HepG2 (cell line): Measurements from ENCODE around the gene CYP2U1. TPM values are rescaled to one million over a fixed set of nuclear protein-coding genes. Genes with fewer than 3 reads are reported as not detected.

Experiments used
- ATAC-seq: fragments of 200-7000 bp; cut with Tn5 transposase; 3 replicates; pipeline ENCODE4 v1.9.1; 2020; ENCODE audit warnings: mild to moderate bottlenecking, moderate library complexity
- BruUV-seq: library from RNA; stranded (reverse); fragments of 400-500 nt; replicated peaks from 2 replicates; lab custom pipeline; 2021; lab: Mats Ljungman, UMichigan
- CTCF ChIA-PET: fragments of 300-600 bp; formaldehyde crosslinking; extraction: SDS; loops from one replicate; lab custom pipeline; 2021; ENCODE audit warnings: low total read pairs, inconsistent platforms, low intra/inter-chr PET ratio; lab: Yijun Ruan, JAX
- POLR2A ChIA-PET: fragments of 350-600 bp; sonication (Branson Sonifier 250); formaldehyde crosslinking; loops from one replicate; lab custom pipeline; 2020; ENCODE audit warnings: antibody characterized with exemption, inconsistent platforms; lab: Yijun Ruan, JAX
- DNase-seq: peaks from one replicate; pipeline ENCODE4 v3.0.0-alpha.2; 2015; ENCODE audit warnings: low spot score
- FAIRE-seq: peaks from 3 replicates; lab custom pipeline; 2011; peaks lifted over from hg19 to GRCh38; lab: Jason Lieb, UNC
- H2AFZ ChIP-seq: one replicate; pipeline ENCODE4 v1.6.1; 2011; ENCODE audit warnings: low read length, inconsistent platforms
- H3K27ac ChIP-seq: fragments of 300-600 bp; 3 replicates; pipeline ENCODE4 v1.8.0; 2011; ENCODE audit warnings: mixed run types, mild to moderate bottlenecking, mixed read lengths, low read length, inconsistent platforms; ENCODE audit not compliant: insufficient read depth; ENCODE audit errors: extremely low read length
- H3K27me3 ChIP-seq, 2 experiments: fragments of 200-600 bp in 1 of 2; 2 replicates in 1 of 2; 3 replicates in 1 of 2; pipeline versions ENCODE4 v1.6.0 to v1.8.0; 2011; ENCODE audit warnings: low read length in 2 of 2, mild to moderate bottlenecking in 2 of 2, moderate library complexity in 2 of 2, inconsistent platforms in 1 of 2; ENCODE audit not compliant: insufficient read depth in 2 of 2, control insufficient read depth in 1 of 2
- H3K36me3 ChIP-seq, 2 experiments: fragments of 200-600 bp in 1 of 2; replicated peaks in 1 of 2; 2 replicates in 1 of 2; 3 replicates in 1 of 2; pipeline versions ENCODE4 v1.5.1 to v1.8.0; 2011; ENCODE audit warnings: low read length in 2 of 2, inconsistent platforms in 1 of 2; ENCODE audit not compliant: insufficient read depth in 2 of 2, control insufficient read depth in 1 of 2
- H3K4me1 ChIP-seq: 2 replicates; pipeline ENCODE4 v1.5.1; 2012; ENCODE audit warnings: low read length, inconsistent platforms; ENCODE audit not compliant: insufficient read depth
- H3K4me2 ChIP-seq: 2 replicates; pipeline ENCODE4 v1.6.0; 2011; ENCODE audit warnings: low read depth, low read length, inconsistent platforms
- H3K4me3 ChIP-seq, 3 experiments: fragments of 200-600 bp in 1 of 3; sonication (generic), shearing (Covaris generic) in 1 of 3; replicated peaks in 1 of 3; 2 replicates each; pipeline ENCODE4 v1.5.1; 2011 to 2016; ENCODE audit warnings: low read length in 3 of 3, inconsistent platforms in 2 of 3, low read depth in 2 of 3, mild to moderate bottlenecking in 2 of 3, control low read depth in 1 of 3, mixed read lengths in 1 of 3; ENCODE audit not compliant: insufficient read depth in 1 of 3
- H3K79me2 ChIP-seq: one replicate; pipeline ENCODE4 v1.6.1; 2011; ENCODE audit warnings: low read length, inconsistent platforms; ENCODE audit not compliant: insufficient read depth
- H3K9ac ChIP-seq: 2 replicates; pipeline ENCODE4 v1.6.0; 2011; ENCODE audit warnings: mild to moderate bottlenecking, low read depth, low read length, inconsistent platforms; ENCODE audit not compliant: insufficient read depth
- H3K9me3 ChIP-seq: 2 replicates; pipeline ENCODE4 v1.5.1; 2012; ENCODE audit warnings: mild to moderate bottlenecking, low read length
- H4K20me1 ChIP-seq: 2 replicates; pipeline ENCODE4 v1.6.0; 2011; ENCODE audit warnings: inconsistent platforms, mild to moderate bottlenecking, low read length, moderate library complexity; ENCODE audit not compliant: insufficient read depth
- KLF13 ChIP-seq: sonication (generic); formaldehyde crosslinking; IDR thresholded peaks from 2 replicates; pipeline ENCODE4 v1.4.0; 2020; ENCODE audit warnings: mild to moderate bottlenecking, missing genetic modification reagents
- MAFG ChIP-seq: sonication (generic); formaldehyde crosslinking; IDR thresholded peaks from 2 replicates; pipeline ENCODE4 v1.5.1; 2020; ENCODE audit warnings: mild to moderate bottlenecking, missing genetic modification reagents
- ZNF788 ChIP-seq: sonication (generic); formaldehyde crosslinking; IDR thresholded peaks from 2 replicates; pipeline ENCODE4 v1.5.0; 2020; ENCODE audit warnings: mild to moderate bottlenecking, missing genetic modification reagents, borderline replicate concordance
- WGBS: methylation state at CpG from one replicate; pipeline ENCODE4 v1.1.6; 2017; ENCODE audit warnings: low lambda C conversion rate; 5-methylcytosine and 5-hydroxymethylcytosine counted together
- in situ Hi-C: cut with HindIII; loops from 2 replicates; pipeline ENCODE4 v1.10.0; 2017; ENCODE audit warnings: low pct_unique_long_range_greater_than_20kb; ENCODE audit not compliant: extremely low pct_ligation_motif_present
- intact Hi-C: fragments of 100-400 bp; cut with micrococcal nuclease; formaldehyde crosslinking; loops from one replicate; pipeline ENCODE4 v1.10.0; 2022; ENCODE audit not compliant: unreplicated experiment
- polyA plus RNA-seq, 8 experiments: library from polyadenylated mRNA; depleted of rRNA in 3 of 8; stranded (reverse) in 7 of 8; unstranded in 1 of 8; fragments of >200 nt; fragmentation: Illumina TruSeq in 4 of 8; extraction: Trizol in 4 of 8; gene quantifications; 2 replicates each; pipeline versions ENCODE4 v1.2.1 to v1.2.3, GENCODE V29; 2011 to 2016; ENCODE audit warnings: low read depth in 4 of 8, missing spikeins in 1 of 8, mixed read lengths in 1 of 8; ENCODE audit not compliant: insufficient read depth in 1 of 8
- total RNA-seq, 5 experiments: library from RNA; depleted of rRNA; stranded (reverse); fragments of >200 nt; fragmentation: Illumina TruSeq; extraction: Trizol; gene quantifications; 2 replicates each; pipeline ENCODE4 v1.2.3, GENCODE V29; 2016; ENCODE audit warnings: low read depth in 1 of 5
- TF ChIP-seq, protein P1 (sequence below): sonication (generic); formaldehyde crosslinking; IDR thresholded peaks from 2 replicates; pipeline ENCODE4 v1.9.0; 2021; ENCODE audit warnings: missing genetic modification reagents, mild to moderate bottlenecking, borderline replicate concordance
- TF ChIP-seq, protein P2 (sequence below): sonication (generic); formaldehyde crosslinking; IDR thresholded peaks from 2 replicates; pipeline ENCODE4 v1.5.1; 2020; ENCODE audit warnings: mild to moderate bottlenecking, moderate library complexity, missing genetic modification reagents

CYP2U1 gene
- total and polyA plus RNA-seq, 2 of the 13 experiments (the other 11 are each of a cell fraction or from before 2014, with no cell fraction given) = 1.4 to 3.4 TPM

DNA sequence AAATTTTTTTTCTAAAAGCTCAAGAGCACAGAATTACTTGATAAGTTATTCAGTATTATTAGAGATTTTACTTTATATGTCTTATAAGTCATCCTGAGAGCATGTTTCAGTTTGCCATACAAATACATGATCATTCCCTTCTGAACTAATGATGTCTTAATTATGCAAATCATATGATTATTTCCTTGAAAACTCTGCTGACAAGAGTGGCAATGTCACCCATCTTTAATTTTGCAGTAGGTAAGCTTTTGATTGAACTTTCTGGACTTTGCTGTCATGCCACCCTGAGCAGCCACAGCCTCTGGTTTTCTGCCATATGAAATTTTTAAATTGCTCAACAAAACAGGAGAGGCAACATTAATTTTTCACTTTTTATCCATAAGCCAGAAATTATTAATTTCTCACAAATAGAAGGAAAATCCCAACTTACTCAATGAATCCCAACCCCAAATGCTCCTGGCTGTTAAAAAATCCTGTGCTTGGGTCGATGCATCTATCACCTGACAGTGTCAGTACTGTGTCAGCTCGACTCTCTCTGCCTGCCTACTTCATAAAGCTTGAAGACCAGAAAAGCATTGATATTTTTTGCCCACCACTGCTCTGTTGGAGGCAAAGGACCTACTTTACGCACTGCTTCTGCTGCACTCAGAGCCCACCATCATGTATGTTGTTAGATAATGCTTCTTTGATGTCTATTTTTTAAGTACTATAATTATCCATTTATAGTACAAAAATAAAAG, 46.8 kb downstream of the CYP2U1 start:
- no peaks in the 10 kb centered on the region for H4K20me1 ChIP-seq
- in situ Hi-C loops = no loop called here
- no peaks in the 10 kb centered on the region for H3K27me3 ChIP-seq
- DNase-seq (no peak), ATAC-seq (peak; percentile 61), FAIRE-seq (no peak)
- H3K79me2 ChIP-seq = no peaks in the 10 kb centered on the region
- no peak overlapping the region for H2AFZ ChIP-seq
- WGBS = 32% methylated on average over 3 of the region's 3 CpGs
- H3K9ac ChIP-seq = 0 out of 2 replicates have a peak overlapping the region, but pooled peaks have one; percentile 20
- CTCF ChIA-PET = no interaction called here
- POLR2A ChIA-PET = interaction anchor here (1.7 kb wide), 1 partner anchor 13 kb away, joined by 4 read pairs; no protein-coding TSS in a partner anchor
- H3K4me1 ChIP-seq = peaks cover 19% of the 10 kb centered on the region
- intact Hi-C loops = no loop called here
- peak overlapping the region; percentile 59 for H3K4me2 ChIP-seq
- no peak overlapping the region for H3K4me3 ChIP-seq
- TSS peak; percentile 61 for BruUV-seq
- peaks cover 12% of the 10 kb centered on the region; the same call in 1 of the 2 replicates for H3K9me3 ChIP-seq
- peak overlapping the region; percentile 56 for H3K27ac ChIP-seq
- TF ChIP-seq, protein P1, sequence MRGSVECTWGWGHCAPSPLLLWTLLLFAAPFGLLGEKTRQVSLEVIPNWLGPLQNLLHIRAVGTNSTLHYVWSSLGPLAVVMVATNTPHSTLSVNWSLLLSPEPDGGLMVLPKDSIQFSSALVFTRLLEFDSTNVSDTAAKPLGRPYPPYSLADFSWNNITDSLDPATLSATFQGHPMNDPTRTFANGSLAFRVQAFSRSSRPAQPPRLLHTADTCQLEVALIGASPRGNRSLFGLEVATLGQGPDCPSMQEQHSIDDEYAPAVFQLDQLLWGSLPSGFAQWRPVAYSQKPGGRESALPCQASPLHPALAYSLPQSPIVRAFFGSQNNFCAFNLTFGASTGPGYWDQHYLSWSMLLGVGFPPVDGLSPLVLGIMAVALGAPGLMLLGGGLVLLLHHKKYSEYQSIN (CRISPR knock-in tag) = no peak
- TF ChIP-seq MAFG (CRISPR knock-in tag) (no peak), KLF13 (CRISPR knock-in tag) (no peak), ZNF788 (CRISPR knock-in tag) (no peak)
- TF ChIP-seq, protein P2, sequence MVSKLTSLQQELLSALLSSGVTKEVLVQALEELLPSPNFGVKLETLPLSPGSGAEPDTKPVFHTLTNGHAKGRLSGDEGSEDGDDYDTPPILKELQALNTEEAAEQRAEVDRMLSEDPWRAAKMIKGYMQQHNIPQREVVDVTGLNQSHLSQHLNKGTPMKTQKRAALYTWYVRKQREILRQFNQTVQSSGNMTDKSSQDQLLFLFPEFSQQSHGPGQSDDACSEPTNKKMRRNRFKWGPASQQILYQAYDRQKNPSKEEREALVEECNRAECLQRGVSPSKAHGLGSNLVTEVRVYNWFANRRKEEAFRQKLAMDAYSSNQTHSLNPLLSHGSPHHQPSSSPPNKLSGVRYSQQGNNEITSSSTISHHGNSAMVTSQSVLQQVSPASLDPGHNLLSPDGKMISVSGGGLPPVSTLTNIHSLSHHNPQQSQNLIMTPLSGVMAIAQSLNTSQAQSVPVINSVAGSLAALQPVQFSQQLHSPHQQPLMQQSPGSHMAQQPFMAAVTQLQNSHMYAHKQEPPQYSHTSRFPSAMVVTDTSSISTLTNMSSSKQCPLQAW (CRISPR knock-in tag) = no peak
- no peaks in the 10 kb centered on the region for H3K36me3 ChIP-seq
